PC-9 (cell line): ENCODE results near the gene IP6K1. TPM values are rescaled to one million over a fixed set of nuclear protein-coding genes. Genes with fewer than 3 reads are reported as not detected.
A peak's percentile ranks its signal among the peaks of the same experiment; 100 is the strongest.

Source experiments
- BruUV-seq: library from RNA; stranded (reverse); fragments of 400-500 nt; replicated peaks from 2 replicates; lab custom pipeline; 2021; lab: Mats Ljungman, UMichigan
- CTCF ChIA-PET: fragments of 300-600 bp; sonication (Branson Sonifier 250); formaldehyde crosslinking; loops from one replicate; lab custom pipeline; 2022; ENCODE audit warnings: antibody characterized with exemption; lab: Charles Lee
- POLR2A ChIA-PET: fragments of 300-600 bp; sonication (Branson Sonifier 250); formaldehyde crosslinking; loops from one replicate; lab custom pipeline; 2022; ENCODE audit warnings: antibody characterized with exemption; ENCODE audit not compliant: unreplicated experiment; lab: Charles Lee
- DNase-seq, 2 experiments: peaks; one replicate each; pipeline versions ENCODE4 v3.0.0 to v3.0.0-alpha.2; 2015 to 2022; ENCODE audit warnings: mixed read lengths in 1 of 2
- H2AFZ ChIP-seq: fragments of 200-600 bp; sonication (generic); 2 replicates; pipeline ENCODE4 v1.8.1; 2017; ENCODE audit warnings: antibody characterized with exemption
- H3F3A ChIP-seq: fragments of 200-600 bp; sonication (generic); 2 replicates; pipeline ENCODE4 v1.8.1; 2017; ENCODE audit warnings: antibody characterized with exemption, mild to moderate bottlenecking, low read depth; ENCODE audit not compliant: insufficient read depth
- H3K27ac ChIP-seq: fragments of 200-600 bp; sonication (generic); 2 replicates; pipeline ENCODE4 v1.6.1; 2016; ENCODE audit warnings: mixed run types
- H3K27me3 ChIP-seq: fragments of 200-600 bp; sonication (generic); 2 replicates; pipeline ENCODE4 v1.6.1; 2016; ENCODE audit warnings: low read depth, mixed run types; ENCODE audit not compliant: insufficient read depth
- H3K36me3 ChIP-seq: fragments of 200-600 bp; sonication (generic); 2 replicates; pipeline ENCODE4 v1.6.1; 2016; ENCODE audit warnings: low read depth, mixed run types
- H3K4me1 ChIP-seq: fragments of 200-600 bp; sonication (generic); replicated peaks from 2 replicates; pipeline ENCODE4 v1.6.1; 2016; ENCODE audit warnings: mixed run types; ENCODE audit not compliant: insufficient read depth
- H3K4me2 ChIP-seq: fragments of 200-600 bp; sonication (generic); 2 replicates; pipeline ENCODE4 v1.6.1; 2017; ENCODE audit warnings: mixed run types
- H3K4me3 ChIP-seq: fragments of 200-600 bp; sonication (generic); 2 replicates; pipeline ENCODE4 v1.6.1; 2016; ENCODE audit warnings: mixed run types
- H3K79me2 ChIP-seq: fragments of 200-600 bp; sonication (generic); 2 replicates; pipeline ENCODE4 v1.6.1; 2017; ENCODE audit warnings: low read depth, mixed run types
- H3K9me2 ChIP-seq: fragments of 200-600 bp; sonication (generic); 2 replicates; pipeline ENCODE4 v1.8.1; 2017; ENCODE audit warnings: mild to moderate bottlenecking; ENCODE audit not compliant: insufficient read depth
- H3K9me3 ChIP-seq: fragments of 200-600 bp; sonication (generic); 2 replicates; pipeline ENCODE4 v1.8.1; 2016; ENCODE audit warnings: low read depth; ENCODE audit not compliant: insufficient read depth
- H4K20me1 ChIP-seq: fragments of 200-600 bp; sonication (generic); 2 replicates; pipeline ENCODE4 v1.8.1; 2017; ENCODE audit not compliant: insufficient read depth
- EZH2 ChIP-seq: fragments of 200-600 bp; sonication (generic); IDR thresholded peaks from 2 replicates; pipeline ENCODE4 v1.8.0; 2017; ENCODE audit warnings: antibody characterized with exemption, low read depth
- intact Hi-C: fragments of 100-400 bp; cut with micrococcal nuclease; formaldehyde crosslinking; loops from one replicate; pipeline ENCODE4 v1.10.0; 2022; ENCODE audit not compliant: unreplicated experiment
- total RNA-seq: library from RNA; stranded (reverse); gene quantifications from 2 replicates; pipeline ENCODE4 v1.2.3, GENCODE V29; 2021
- TF ChIP-seq, protein P1 (sequence below): fragments of 200-600 bp; sonication (generic); conservative IDR thresholded peaks from 2 replicates; pipeline ENCODE4 v1.6.1; 2017; ENCODE audit warnings: mixed run types, antibody characterized with exemption, mild to moderate bottlenecking, moderate library complexity

The IP6K1 gene
- total RNA-seq, 1 experiment from 2014 or later, result 32.9 TPM

DNA sequence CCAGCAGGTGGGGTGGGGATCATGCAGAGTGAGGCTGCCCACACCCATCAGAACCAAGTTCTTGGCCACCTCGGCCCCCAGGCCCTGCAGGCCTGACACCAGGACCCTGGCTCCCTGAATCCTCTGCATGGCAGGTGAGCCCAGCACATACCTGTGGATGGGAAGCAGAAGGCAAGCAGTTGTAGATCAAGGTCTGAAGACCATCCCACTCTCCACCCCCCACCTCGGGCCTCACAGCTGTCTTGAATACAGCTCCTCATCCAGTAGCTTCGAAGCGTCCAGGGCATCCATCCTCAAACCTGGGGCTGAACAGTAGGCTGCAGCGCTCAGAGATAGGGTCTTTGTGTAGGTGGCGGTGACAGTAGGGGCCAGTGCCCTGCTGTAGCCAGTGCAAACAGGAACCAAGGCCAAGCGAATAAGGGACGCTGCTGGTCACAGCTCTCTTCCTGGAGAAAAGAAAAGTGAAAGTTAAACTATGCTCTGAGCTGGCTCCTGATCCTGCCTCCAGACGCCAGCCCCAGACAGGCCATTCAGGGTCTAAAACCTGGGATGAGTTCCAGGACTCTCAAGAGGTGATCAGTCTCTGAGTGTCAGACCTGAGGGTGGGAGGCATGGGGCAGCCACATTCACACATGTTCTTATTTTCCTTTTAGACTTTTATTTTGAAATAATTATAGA is 27.3 kb upstream of the IP6K1 start, which contains the start of gene UBA7:
UBA7 (minus strand) TSS at position 457 of the 678 bp plus-strand sequence; CDS start at position 291, 166 bp downstream.
- H3K27ac ChIP-seq, result no peak within 1 kb of the TSS
- DNase-seq, result peak in 1 of 2 experiments; percentile 49
- H2AFZ ChIP-seq, result peak within 1 kb of the TSS; percentile 62; the same call in 1 of the 2 replicates

DNA sequence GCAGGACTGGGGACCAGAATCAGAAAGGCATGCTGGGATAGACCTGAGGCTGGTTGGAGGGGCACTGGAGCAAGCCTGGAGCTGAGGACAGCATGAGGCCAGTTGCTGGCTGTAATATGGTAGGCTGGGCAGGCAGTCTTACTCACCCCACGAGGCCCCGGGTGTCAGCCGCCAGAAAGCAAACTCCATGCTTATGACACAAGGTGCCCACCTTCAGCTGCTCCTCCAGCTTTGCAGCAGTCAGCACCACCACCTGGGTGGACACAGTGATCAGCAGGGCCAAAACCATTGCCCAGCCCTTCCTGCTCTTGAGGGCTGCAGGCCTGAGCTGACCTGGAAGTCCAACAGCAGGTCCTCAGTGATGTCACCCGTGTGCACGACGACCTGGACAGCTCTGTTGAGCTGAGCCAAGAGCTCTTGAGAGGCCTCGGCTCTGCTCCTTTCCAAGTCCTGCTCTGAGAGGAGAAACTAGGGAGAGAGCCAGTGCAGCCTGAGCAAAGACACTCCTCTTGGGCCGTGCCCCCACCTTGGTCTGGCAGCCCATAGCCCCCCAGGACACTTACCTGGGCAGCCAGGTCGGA is 26.7 kb upstream of the IP6K1 start:
- no peak for TF ChIP-seq EZH2
- TF ChIP-seq, protein P1, sequence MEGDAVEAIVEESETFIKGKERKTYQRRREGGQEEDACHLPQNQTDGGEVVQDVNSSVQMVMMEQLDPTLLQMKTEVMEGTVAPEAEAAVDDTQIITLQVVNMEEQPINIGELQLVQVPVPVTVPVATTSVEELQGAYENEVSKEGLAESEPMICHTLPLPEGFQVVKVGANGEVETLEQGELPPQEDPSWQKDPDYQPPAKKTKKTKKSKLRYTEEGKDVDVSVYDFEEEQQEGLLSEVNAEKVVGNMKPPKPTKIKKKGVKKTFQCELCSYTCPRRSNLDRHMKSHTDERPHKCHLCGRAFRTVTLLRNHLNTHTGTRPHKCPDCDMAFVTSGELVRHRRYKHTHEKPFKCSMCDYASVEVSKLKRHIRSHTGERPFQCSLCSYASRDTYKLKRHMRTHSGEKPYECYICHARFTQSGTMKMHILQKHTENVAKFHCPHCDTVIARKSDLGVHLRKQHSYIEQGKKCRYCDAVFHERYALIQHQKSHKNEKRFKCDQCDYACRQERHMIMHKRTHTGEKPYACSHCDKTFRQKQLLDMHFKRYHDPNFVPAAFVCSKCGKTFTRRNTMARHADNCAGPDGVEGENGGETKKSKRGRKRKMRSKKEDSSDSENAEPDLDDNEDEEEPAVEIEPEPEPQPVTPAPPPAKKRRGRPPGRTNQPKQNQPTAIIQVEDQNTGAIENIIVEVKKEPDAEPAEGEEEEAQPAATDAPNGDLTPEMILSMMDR, result no peak
- no peaks in the 10 kb centered on the region for H3K27me3 ChIP-seq
- no TSS peak for BruUV-seq
- intact Hi-C loops, result no loop called here
- H3K4me3 ChIP-seq, result no peak overlapping the region
- no peak overlapping the region for H3K4me2 ChIP-seq
- no peaks in the 10 kb centered on the region for H3K79me2 ChIP-seq
- no peak overlapping the region for H2AFZ ChIP-seq
- ChIA-PET CTCF (interaction anchor here (0.8 to 1.0 kb wide), 3 partner anchors 10 to 13 kb away, joined by 3 to 5 read pairs (median 4); partner anchors contain the start of gene INKA1), POLR2A (no interaction called here)
- no peaks in the 10 kb centered on the region for H3K4me1 ChIP-seq
- no peaks in the 10 kb centered on the region for H3F3A ChIP-seq
- H3K27ac ChIP-seq, result no peak overlapping the region
- no peaks in the 10 kb centered on the region for H3K9me3 ChIP-seq
- no peaks in the 10 kb centered on the region for H3K36me3 ChIP-seq
- no peaks in the 10 kb centered on the region for H4K20me1 ChIP-seq
- no peak for DNase-seq
- H3K9me2 ChIP-seq, result no peaks in the 10 kb centered on the region

More for the DNA sequence above, 27.3 kb upstream of the IP6K1 start, which contains the start of gene UBA7:
- ChIA-PET CTCF (interaction anchor here (0.8 kb wide), 2 partner anchors 10 to 13 kb away, joined by 4 to 5 read pairs; partner anchors contain the start of gene INKA1), POLR2A (interaction anchor here (0.6 kb wide), 1 partner anchor 87 kb away, joined by 4 read pairs; no protein-coding TSS in a partner anchor)
- TF ChIP-seq, protein P1, result no peak
- no peak for TF ChIP-seq EZH2
- no peaks in the 10 kb centered on the region for H3K36me3 ChIP-seq
- H3K79me2 ChIP-seq, result no peaks in the 10 kb centered on the region
- no peaks in the 10 kb centered on the region for H3K27me3 ChIP-seq
- peak within 1 kb of the TSS; percentile 62 for H3K4me2 ChIP-seq
- no peaks in the 10 kb centered on the region for H3K4me1 ChIP-seq
- intact Hi-C loops, result no loop called here
- no peaks in the 10 kb centered on the region for H3K9me2 ChIP-seq
- no peaks in the 10 kb centered on the region for H4K20me1 ChIP-seq
- no TSS peak for BruUV-seq
- H3K9me3 ChIP-seq, result no peaks in the 10 kb centered on the region
- no peaks in the 10 kb centered on the region for H3F3A ChIP-seq
- H3K4me3 ChIP-seq, result no peak within 1 kb of the TSS; the same call in 1 of the 2 replicates

DNA sequence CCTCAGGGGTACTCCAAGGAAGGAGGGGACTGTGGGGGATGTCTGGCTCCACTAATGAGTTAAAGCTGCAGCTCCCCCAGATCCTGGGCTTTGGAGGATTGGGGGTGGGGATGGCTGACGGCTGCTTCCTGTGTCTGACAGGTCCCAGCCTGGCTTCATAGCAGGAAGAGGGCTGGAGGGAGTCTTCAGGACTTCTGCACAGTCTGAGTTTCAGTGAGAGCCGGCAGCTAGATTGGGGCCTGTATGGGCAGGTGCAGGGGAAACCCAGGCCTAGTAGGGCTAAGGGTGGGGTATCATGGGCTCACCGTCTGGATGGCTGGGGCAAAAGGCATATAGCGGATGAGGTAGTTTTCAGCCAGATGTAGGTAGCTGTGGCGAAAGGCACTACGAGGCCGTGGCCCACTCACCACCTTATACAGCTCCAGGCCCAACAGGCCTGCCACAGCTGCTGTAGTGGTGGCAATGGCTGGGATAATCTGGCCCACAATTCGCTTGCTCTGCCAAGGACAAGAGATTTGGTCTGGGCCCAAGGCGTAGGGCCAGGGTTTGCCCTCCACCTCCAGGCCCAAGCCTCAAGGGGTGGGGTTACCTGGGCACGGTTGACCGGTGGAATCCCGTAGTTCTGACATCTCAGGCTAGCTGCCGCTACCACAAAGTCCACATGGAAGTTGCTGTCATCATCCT is 21.2 kb upstream of the IP6K1 start:
- Histone ChIP-seq H3K27me3 (peaks cover 9% of the 10 kb centered on the region), H3K4me1 (no peaks in the 10 kb centered on the region), H2AFZ (no peak overlapping the region), H3K9me3 (no peaks in the 10 kb centered on the region), H3K9me2 (no peaks in the 10 kb centered on the region), H3K79me2 (no peaks in the 10 kb centered on the region), H3F3A (no peaks in the 10 kb centered on the region; the same call in 1 of the 2 replicates), H3K4me2 (no peak overlapping the region), H4K20me1 (no peaks in the 10 kb centered on the region; the same call in 1 of the 2 replicates), H3K36me3 (no peaks in the 10 kb centered on the region), H3K4me3 (no peak overlapping the region), H3K27ac (no peak overlapping the region)
- CTCF ChIA-PET, result no interaction called here
- intact Hi-C loops, result no loop called here
- DNase-seq, result no peak
- TF ChIP-seq, protein P1, result no peak
- no peak for TF ChIP-seq EZH2
- BruUV-seq, result no TSS peak
- POLR2A ChIA-PET, result no interaction called here
